WTC11 (cell line): ENCODE data around the gene MPZL3. TPM values are rescaled to one million over a fixed set of nuclear protein-coding genes. Genes with fewer than 3 reads are reported as not detected.

Experiments used
- ATAC-seq: fragments of 200-7000 bp; cut with Tn5 transposase; 2 replicates; pipeline ENCODE4 v1.10.0; 2021; ENCODE audit warnings: mild to moderate bottlenecking, moderate library complexity
- CTCF ChIA-PET: fragments of 300-600 bp; sonication (Branson Sonifier 250); formaldehyde crosslinking; loops from one replicate; lab custom pipeline; 2021; ENCODE audit warnings: antibody characterized with exemption; lab: Charles Lee
- POLR2A ChIA-PET: fragments of 350-600 bp; sonication (Branson Sonifier 250); formaldehyde crosslinking; loops from one replicate; lab custom pipeline; 2021; ENCODE audit warnings: antibody characterized with exemption; lab: Charles Lee
- DNase-seq: peaks from one replicate; pipeline ENCODE4 v3.0.0; 2021; ENCODE audit warnings: low spot score
- H3K27ac Mint-ChIP-seq: 2 replicates; pipeline ENCODE4 v1.8.0; 2021; ENCODE audit warnings: mixed read lengths
- H3K27me3 Mint-ChIP-seq: 2 replicates; pipeline ENCODE4 v1.8.0; 2021; ENCODE audit warnings: low read depth, mild to moderate bottlenecking, moderate library complexity, mixed read lengths
- H3K36me3 Mint-ChIP-seq: 2 replicates; pipeline ENCODE4 v1.8.0; 2021; ENCODE audit warnings: mixed read lengths
- H3K4me1 Mint-ChIP-seq: 2 replicates; pipeline ENCODE4 v1.8.0; 2022; ENCODE audit warnings: mixed read lengths
- H3K4me3 Mint-ChIP-seq: 2 replicates; pipeline ENCODE4 v1.8.0; 2021; ENCODE audit warnings: mild to moderate bottlenecking, moderate library complexity, mixed read lengths
- H3K9me3 Mint-ChIP-seq: 2 replicates; pipeline ENCODE4 v1.8.0; 2021; ENCODE audit warnings: mixed read lengths
- ATF1 ChIP-seq: sonication (generic); formaldehyde crosslinking; IDR thresholded peaks from 2 replicates; pipeline ENCODE4 v1.8.1; 2023; ENCODE audit warnings: mild to moderate bottlenecking, moderate library complexity, missing genetic modification reagents
- CREM ChIP-seq: sonication (generic); formaldehyde crosslinking; IDR thresholded peaks from 2 replicates; pipeline ENCODE4 v1.8.1; 2022; ENCODE audit warnings: mild to moderate bottlenecking, missing genetic modification reagents, moderate library complexity
- EMX1 ChIP-seq: fragments of 250-450 bp; sonication (Bioruptor Pico); IDR thresholded peaks from 2 replicates; pipeline ENCODE4 v1.8.0; 2021; ENCODE audit warnings: mild to moderate bottlenecking
- GABPB1 ChIP-seq: sonication (generic); formaldehyde crosslinking; IDR thresholded peaks from 2 replicates; pipeline ENCODE4 v1.8.1; 2023; ENCODE audit warnings: mild to moderate bottlenecking, missing genetic modification reagents
- GRHL2 ChIP-seq: fragments of 250-450 bp; sonication (Bioruptor Pico); IDR thresholded peaks from 2 replicates; pipeline ENCODE4 v1.8.0; 2022; ENCODE audit warnings: mild to moderate bottlenecking, moderate library complexity; ENCODE audit not compliant: insufficient replicate concordance, severe bottlenecking
- HMGA2 ChIP-seq: fragments of 250-450 bp; sonication (Bioruptor Pico); IDR thresholded peaks from 2 replicates; pipeline ENCODE4 v1.4.0; 2021; ENCODE audit warnings: mild to moderate bottlenecking, moderate library complexity
- JUN ChIP-seq: sonication (generic); formaldehyde crosslinking; IDR thresholded peaks from 2 replicates; pipeline ENCODE4 v1.8.0; 2023; ENCODE audit warnings: mild to moderate bottlenecking, missing genetic modification reagents
- NFYB ChIP-seq: sonication (generic); formaldehyde crosslinking; conservative IDR thresholded peaks from 2 replicates; pipeline ENCODE4 v1.8.0; 2022; ENCODE audit warnings: low read depth, missing genetic modification reagents
- OVOL2 ChIP-seq: fragments of 250-450 bp; sonication (Bioruptor Pico); IDR thresholded peaks from 2 replicates; pipeline ENCODE4 v1.9.0; 2021; ENCODE audit warnings: mild to moderate bottlenecking, borderline replicate concordance
- RELA ChIP-seq: sonication (generic); formaldehyde crosslinking; IDR thresholded peaks from 2 replicates; pipeline ENCODE4 v1.8.1; 2022; ENCODE audit warnings: missing genetic modification reagents, mild to moderate bottlenecking, borderline replicate concordance
- USF2 ChIP-seq: sonication (generic); formaldehyde crosslinking; IDR thresholded peaks from 2 replicates; pipeline ENCODE4 v1.8.1; 2023; ENCODE audit warnings: mild to moderate bottlenecking, missing genetic modification reagents, moderate library complexity
- ZBTB21 ChIP-seq: sonication (generic); formaldehyde crosslinking; IDR thresholded peaks from 2 replicates; pipeline ENCODE4 v1.8.1; 2023; ENCODE audit warnings: mild to moderate bottlenecking, missing genetic modification reagents, borderline replicate concordance
- ZMAT4 ChIP-seq: fragments of 250-450 bp; sonication (Bioruptor Pico); IDR thresholded peaks from 2 replicates; pipeline ENCODE4 v1.9.0; 2021; ENCODE audit warnings: mild to moderate bottlenecking
- ZNF121 ChIP-seq: sonication (generic); formaldehyde crosslinking; IDR thresholded peaks from 2 replicates; pipeline ENCODE4 v1.8.0; 2023; ENCODE audit warnings: missing genetic modification reagents
- ZNF232 ChIP-seq: sonication (generic); formaldehyde crosslinking; IDR thresholded peaks from 2 replicates; pipeline ENCODE4 v1.8.0; 2022; ENCODE audit warnings: mild to moderate bottlenecking, missing genetic modification reagents
- ZNF317 ChIP-seq: sonication (generic); formaldehyde crosslinking; IDR thresholded peaks from 2 replicates; pipeline ENCODE4 v1.8.1; 2023; ENCODE audit warnings: low read depth, mild to moderate bottlenecking, moderate library complexity, missing genetic modification reagents, borderline replicate concordance
- ZNF396 ChIP-seq: fragments of 250-450 bp; sonication (Bioruptor Pico); IDR thresholded peaks from 2 replicates; pipeline ENCODE4 v1.8.0; 2021; ENCODE audit warnings: mild to moderate bottlenecking, moderate library complexity, borderline replicate concordance
- ZNF425 ChIP-seq: fragments of 250-450 bp; sonication (Bioruptor Pico); conservative IDR thresholded peaks from 2 replicates; pipeline ENCODE4 v1.9.0; 2021; ENCODE audit warnings: mild to moderate bottlenecking
- ZNF532 ChIP-seq: fragments of 250-450 bp; sonication (Bioruptor Pico); IDR thresholded peaks from 2 replicates; pipeline ENCODE4 v1.9.0; 2021; ENCODE audit warnings: mild to moderate bottlenecking, borderline replicate concordance
- ZSCAN18 ChIP-seq: fragments of 250-450 bp; sonication (Bioruptor Pico); IDR thresholded peaks from 2 replicates; pipeline ENCODE4 v2.1.2; 2022; ENCODE audit warnings: mild to moderate bottlenecking, moderate library complexity
- total RNA-seq: library from RNA; stranded (reverse); gene quantifications from 3 replicates; pipeline ENCODE4 v1.2.3, GENCODE V29; 2021

Gene MPZL3
- total RNA-seq, 1 experiment from 2014 or later, result 2.1 TPM

GRCh38 chr11:118267486-118267885 is 15.3 kb upstream of the MPZL3 start:
- H3K36me3 Mint-ChIP-seq, result no peaks in the 10 kb centered on the region
- no peaks in the 10 kb centered on the region for H3K9me3 Mint-ChIP-seq
- no peak for ATAC-seq
- peaks cover 94% of the 10 kb centered on the region for H3K27me3 Mint-ChIP-seq
- no peak overlapping the region for H3K4me3 Mint-ChIP-seq
- ChIA-PET CTCF (no interaction called here), POLR2A (no interaction called here)
- peaks cover 35% of the 10 kb centered on the region for H3K4me1 Mint-ChIP-seq
- TF ChIP-seq ZNF121 (no peak), CREM (CRISPR knock-in tag) (no peak), ZBTB21 (CRISPR knock-in tag) (no peak), ZSCAN18 (CRISPR knock-in tag) (no peak), ZNF425 (CRISPR knock-in tag) (no peak), ZNF232 (CRISPR knock-in tag) (no peak), OVOL2 (no peak), ZNF532 (no peak), JUN (CRISPR knock-in tag) (no peak), ZNF317 (CRISPR knock-in tag) (no peak), ZMAT4 (CRISPR knock-in tag) (no peak), NFYB (no peak), ATF1 (CRISPR knock-in tag) (no peak), GABPB1 (CRISPR knock-in tag) (no peak)
- no peak overlapping the region for H3K27ac Mint-ChIP-seq
- DNase-seq, result no peak

GRCh38 chr11:118265954-118266353 is 13.8 kb upstream of the MPZL3 start:
- ATAC-seq (no peak), DNase-seq (no peak)
- Mint-ChIP-seq H3K36me3 (no peaks in the 10 kb centered on the region), H3K4me1 (peaks cover 35% of the 10 kb centered on the region), H3K9me3 (no peaks in the 10 kb centered on the region), H3K27ac (no peak overlapping the region), H3K27me3 (peaks cover 94% of the 10 kb centered on the region), H3K4me3 (no peak overlapping the region)
- TF ChIP-seq EMX1, result no peak
- TF ChIP-seq USF2 (CRISPR knock-in tag), result no peak
- TF ChIP-seq GABPB1 (CRISPR knock-in tag), result no peak
- TF ChIP-seq HMGA2 (CRISPR knock-in tag), result no peak
- TF ChIP-seq RELA (CRISPR knock-in tag), result no peak
- no peak for TF ChIP-seq ZBTB21 (CRISPR knock-in tag)
- TF ChIP-seq ZNF396, result no peak
- TF ChIP-seq GRHL2 (CRISPR knock-in tag), result no peak
- ChIA-PET CTCF (no interaction called here), POLR2A (interaction anchor here (0.6 kb wide), 1 partner anchor 58 kb away, joined by 3 read pairs; no protein-coding TSS in a partner anchor)
